Adrenal gland (tissue), 5 donors: Measurements from ENCODE around the gene TSPAN10.

Experiments
- POLR2A ChIP-seq, 2 donors: fragments of 450-650 bp; IDR thresholded peaks; one replicate each; pipeline ENCODE4 v1.6.1; 2017; ENCODE audit warnings: antibody characterized with exemption in 2 of 2, mild to moderate bottlenecking in 2 of 2, moderate library complexity in 1 of 2
- TF ChIP-seq, protein P1 (sequence below), 6 experiments: fragments of 450-650 bp in 4 of 6; fragments of 200-600 bp in 2 of 6; sonication (generic) in 1 of 6; IDR thresholded peaks; 1 replicate in 5 of 6; 2 replicates in 1 of 6; pipeline versions ENCODE4 v1.5.1 to v1.8.0; 2016 to 2021; ENCODE audit warnings: antibody characterized with exemption in 6 of 6, mild to moderate bottlenecking in 2 of 6, moderate library complexity in 1 of 6
- donor health status: DM: no; HTN: no; CAD: no.

- TF ChIP-seq, protein P1, sequence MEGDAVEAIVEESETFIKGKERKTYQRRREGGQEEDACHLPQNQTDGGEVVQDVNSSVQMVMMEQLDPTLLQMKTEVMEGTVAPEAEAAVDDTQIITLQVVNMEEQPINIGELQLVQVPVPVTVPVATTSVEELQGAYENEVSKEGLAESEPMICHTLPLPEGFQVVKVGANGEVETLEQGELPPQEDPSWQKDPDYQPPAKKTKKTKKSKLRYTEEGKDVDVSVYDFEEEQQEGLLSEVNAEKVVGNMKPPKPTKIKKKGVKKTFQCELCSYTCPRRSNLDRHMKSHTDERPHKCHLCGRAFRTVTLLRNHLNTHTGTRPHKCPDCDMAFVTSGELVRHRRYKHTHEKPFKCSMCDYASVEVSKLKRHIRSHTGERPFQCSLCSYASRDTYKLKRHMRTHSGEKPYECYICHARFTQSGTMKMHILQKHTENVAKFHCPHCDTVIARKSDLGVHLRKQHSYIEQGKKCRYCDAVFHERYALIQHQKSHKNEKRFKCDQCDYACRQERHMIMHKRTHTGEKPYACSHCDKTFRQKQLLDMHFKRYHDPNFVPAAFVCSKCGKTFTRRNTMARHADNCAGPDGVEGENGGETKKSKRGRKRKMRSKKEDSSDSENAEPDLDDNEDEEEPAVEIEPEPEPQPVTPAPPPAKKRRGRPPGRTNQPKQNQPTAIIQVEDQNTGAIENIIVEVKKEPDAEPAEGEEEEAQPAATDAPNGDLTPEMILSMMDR (IDR thresholded peaks at IDR 0.05), result no peak
- TF ChIP-seq POLR2A (IDR thresholded peaks at IDR 0.05), result no peak
Measured at GRCh38 chr17:81641825-81642489, 5.0 kb downstream of the TSPAN10 start.
